Activated T-cell treated with anti-CD3 and anti-CD28 coated beads, Interleukin-2, amount 50 U/mL, for 48 hours (primary cell): Measurements from ENCODE around the gene CACNA1D.

Source experiments
- DNase-seq, 2 experiments: peaks; one replicate each; pipeline ENCODE4 v3.0.0-alpha.2; 2020

CACNA1D gene

DNA sequence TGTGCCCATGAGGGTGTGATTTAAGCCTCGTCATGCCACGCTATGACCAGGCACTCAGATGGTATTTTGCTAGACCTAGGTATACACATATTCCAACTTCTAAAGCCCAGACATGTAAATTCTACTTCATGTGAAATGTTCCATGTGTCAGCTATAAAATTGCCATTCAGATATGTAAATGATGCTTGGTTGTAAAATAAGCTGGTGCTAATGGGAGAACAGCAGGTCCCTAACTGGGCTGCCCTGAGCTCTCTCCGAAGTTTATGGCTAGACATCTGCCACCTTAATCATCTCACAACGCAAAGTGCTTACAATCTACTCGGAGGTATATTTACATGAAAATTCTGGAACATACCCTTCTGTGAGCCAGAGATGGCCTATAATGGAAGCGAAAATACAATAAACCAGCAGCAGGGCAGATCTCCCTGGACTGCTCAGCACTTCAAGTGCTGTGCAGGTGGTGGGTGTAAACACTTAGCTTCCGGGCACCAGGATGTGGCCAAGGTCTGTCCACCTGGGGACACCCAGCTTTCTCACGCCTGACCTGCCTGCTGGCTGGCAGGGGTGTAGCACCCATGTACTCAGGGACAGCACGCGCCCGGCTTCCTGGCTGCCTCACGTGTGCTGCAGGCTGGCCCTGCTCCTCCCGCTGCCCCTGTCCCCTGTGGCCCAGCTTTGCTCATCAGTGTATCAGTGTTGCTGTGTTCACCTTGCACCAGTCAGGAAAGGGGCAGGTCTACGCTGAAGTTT, 269.8 kb downstream of the CACNA1D start:
- DNase-seq: no peak

DNA sequence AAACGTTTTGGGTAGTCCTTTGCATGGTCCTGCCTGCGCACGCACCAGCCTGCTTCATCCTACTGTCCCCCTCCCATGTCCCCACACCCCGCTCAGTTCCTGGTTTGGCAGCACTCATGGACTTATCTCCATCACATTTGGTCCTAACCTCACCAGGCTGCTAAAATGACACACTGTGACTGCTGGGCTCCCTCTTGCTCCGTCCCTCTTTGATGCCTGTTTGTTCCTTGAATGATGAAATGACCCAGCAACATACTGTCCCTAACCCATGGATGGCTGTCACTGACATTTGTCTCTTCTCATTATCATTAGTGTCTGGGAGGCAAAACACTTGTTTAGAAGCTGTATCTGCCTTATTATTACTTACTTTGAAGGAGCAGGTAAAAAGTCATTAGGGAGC, 271.3 kb downstream of the CACNA1D start:
- no peak for DNase-seq

DNA sequence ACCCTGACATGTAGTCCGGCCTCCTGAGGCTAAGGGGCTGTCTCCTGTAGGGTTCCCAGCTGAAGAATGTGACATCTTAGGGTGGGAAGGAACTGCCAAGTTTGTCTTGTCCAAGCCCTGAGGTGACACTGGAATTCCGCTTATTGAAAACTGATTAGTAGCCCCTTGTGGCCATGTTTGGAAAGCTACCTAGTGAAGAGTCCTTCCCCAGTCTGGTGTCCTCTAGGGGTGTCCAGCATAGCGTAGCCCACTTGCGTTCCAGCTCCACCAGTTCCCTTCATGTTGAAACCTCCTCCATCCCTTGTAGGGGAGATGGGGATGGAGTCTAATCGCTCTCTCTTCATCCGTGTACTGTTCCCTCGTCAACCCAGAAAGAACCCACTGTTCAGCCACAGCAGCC, 272.3 kb downstream of the CACNA1D start:
- DNase-seq: no peak

DNA sequence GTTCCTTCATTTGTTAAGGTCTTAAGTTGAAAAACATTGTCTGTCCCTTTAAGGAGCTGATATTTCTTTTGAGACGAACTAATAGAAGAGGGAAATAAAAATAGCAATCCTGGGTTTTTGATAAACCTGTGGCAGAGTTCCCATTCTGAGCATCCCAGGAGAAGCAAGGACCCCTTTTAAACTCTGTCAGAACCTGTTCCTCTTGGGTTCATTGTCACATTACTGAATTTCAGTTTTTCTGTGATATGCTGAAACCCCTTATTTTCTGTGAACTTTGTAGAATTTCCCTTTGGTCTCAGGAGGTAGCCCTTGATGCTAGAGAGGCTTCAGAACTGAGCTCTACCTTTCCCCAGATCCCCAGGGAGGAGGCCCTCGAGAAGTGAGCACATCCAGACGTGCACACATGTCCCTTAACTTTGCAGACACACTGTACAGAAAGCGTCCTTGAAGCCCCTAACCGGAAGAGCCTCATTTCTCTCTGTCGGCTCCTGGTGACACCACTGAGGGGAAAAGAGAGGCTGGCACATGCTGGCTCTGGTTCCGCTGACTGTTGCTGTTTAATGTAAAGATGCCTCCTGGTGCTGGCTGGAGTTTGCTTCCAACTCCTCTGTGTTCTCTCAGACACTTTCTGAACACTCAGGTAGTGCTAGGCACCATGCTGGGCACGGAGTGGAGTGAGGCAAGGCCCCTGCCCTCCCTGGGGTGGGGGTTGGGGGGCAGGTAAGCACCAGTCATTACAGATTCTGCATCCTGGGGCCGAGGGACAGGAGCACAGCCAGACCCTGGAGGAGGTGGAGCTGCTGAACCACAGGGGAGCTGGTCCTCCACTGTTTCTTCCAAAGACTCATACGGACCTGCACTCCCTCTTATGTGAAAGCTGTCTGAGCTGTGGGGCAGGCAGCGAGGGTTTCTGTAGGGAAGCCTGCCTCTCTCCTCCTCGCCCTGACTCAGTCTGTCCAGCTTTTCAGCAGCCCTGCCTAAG, 274.4 kb downstream of the CACNA1D start:
- DNase-seq: no peak

DNA sequence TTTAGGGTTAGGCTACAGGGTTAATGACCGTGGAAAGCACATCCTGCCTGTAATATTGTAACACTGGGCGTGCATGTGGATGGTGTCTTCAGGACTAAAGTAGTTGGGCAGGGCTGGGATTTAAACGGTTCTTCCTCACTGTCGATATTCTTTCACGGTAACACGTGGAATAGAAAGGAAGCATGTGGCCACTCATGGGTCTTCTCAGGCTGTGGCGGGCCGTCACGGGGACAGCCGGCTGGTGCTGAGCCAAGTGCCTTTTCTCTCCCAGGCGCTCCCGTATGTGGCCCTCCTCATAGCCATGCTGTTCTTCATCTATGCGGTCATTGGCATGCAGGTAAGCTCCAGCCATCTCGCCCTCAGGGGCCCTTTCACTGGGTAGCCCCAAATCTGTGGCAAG, 278.2 kb downstream of the CACNA1D start:
- no peak for DNase-seq

DNA sequence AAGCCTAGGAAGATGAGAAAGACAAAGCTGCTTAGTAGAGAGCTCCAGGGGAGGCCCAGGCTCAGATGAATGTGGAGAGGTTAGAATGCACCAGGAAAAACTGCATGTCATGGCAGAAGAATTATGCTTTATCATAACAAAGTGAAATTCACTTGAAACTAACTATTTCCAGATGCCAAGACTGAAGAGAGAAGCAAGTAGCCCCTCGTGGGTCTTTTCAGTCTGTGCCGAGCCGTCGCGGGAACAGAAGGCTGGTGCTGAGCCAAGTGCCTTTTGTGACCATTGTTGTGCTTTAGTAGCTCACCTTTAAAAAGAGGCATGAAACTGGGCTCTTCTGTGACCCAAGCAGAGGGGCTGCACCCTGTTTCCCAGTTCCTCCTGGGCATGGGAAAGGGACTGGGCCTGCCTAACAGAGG, 278.6 kb downstream of the CACNA1D start:
- DNase-seq: no peak

DNA sequence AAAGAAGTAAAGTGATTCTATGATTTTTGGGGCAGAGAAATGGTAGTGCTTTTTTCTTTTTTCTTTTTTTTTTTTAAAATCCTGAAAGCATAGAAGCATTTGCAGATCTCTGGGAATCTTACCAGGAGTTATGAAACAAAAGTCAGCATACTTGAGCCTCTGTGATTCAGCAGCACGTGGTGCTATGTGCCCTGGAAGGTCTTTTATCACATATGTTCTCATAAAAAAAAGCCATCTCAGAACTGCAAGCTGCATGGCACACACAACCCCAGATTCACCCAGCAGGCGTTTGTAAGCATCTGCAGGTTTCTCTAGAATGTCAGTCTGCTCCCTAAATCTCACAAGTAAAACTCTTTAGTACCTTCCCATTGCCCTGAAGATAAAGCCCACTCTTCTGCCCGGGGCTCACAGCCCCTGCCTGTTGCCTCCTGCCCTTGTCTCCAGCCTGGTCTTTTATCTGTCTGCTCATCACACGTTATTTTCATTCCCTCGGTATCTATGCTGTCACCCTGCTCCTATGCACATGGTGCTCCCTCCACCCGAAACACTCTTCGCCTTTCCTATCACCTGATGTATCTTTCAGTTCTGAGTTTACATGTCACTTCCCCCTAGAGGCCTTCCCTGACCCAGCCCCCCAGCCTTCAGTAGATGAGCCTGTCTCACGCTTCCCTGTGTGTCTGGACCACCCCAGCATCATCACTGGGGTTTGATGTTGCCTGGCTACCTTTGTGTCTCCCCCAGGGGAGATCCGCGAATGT, 279.4 kb downstream of the CACNA1D start:
- no peak for DNase-seq

DNA sequence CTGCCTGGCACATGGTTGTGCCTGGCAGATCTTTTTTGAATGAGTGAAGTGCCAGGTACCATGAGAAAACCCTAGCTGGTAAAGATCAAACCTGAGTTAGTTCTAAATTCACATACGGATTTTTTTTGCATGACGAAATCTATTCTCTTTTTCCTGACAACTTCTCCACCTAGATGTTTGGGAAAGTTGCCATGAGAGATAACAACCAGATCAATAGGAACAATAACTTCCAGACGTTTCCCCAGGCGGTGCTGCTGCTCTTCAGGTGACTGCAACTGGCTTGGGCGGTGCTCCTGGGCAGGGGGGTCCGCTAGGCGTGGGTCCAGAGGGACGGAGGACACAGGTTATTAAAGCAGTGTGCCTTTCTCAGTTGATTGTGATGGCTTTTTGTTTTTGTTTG, 280.0 kb downstream of the CACNA1D start:
- DNase-seq: no peak

DNA sequence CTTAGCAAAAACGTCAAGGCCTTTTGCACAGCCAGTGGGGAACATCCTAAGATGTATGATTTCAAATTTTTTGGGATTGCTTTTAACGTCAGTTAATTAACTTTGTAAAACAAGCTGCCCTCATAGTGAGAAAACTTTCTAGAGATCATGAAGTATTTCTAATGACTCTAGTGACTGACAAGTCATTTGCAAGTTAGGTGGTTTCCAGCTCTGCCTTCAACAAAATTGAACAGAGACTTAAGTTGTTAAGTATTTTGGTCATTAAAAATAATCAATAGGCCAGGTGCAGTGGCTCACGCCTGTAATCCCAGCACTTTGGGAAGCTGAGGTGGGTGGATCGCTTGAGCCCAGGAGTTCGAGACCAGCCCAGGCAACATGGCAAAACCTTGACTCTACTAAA, 280.6 kb downstream of the CACNA1D start:
- DNase-seq: no peak

DNA sequence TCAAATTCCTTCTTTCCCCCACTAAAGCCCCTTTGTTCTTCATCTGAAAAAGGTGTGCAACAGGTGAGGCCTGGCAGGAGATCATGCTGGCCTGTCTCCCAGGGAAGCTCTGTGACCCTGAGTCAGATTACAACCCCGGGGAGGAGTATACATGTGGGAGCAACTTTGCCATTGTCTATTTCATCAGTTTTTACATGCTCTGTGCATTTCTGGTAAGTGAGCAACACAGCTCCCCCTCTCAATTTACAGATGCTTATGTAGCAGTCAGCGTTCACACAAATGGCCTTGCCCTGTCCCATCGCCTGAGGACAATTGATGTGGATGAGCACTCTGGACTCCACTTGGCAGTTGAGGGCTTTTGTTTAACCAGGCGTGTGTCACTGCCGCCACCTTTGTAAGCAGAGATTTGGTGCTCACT, 281.4 kb downstream of the CACNA1D start:
- no peak for DNase-seq

DNA sequence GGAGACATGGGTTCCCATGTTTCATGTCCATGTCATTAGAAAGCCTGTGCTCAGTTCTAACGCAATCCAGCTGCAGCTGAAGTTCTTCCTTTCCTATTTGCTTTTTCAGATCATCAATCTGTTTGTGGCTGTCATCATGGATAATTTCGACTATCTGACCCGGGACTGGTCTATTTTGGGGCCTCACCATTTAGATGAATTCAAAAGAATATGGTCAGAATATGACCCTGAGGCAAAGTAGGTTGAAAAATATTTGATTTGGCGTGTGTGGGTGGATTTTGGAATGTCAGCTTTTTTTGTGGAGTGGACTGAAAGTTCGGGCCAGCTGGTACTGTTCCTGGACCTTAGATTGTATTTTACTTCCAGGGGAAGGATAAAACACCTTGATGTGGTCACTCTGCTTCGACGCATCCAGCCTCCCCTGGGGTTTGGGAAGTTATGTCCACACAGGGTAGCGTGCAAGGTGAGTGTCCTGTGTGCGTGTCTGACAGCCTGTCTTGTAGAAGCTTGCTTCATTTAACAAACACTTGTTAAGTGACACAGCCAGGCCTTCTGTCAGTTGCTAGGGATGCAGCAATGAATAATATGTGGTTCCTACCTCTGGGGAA, 282.2 kb downstream of the CACNA1D start:
- DNase-seq: no peak

DNA sequence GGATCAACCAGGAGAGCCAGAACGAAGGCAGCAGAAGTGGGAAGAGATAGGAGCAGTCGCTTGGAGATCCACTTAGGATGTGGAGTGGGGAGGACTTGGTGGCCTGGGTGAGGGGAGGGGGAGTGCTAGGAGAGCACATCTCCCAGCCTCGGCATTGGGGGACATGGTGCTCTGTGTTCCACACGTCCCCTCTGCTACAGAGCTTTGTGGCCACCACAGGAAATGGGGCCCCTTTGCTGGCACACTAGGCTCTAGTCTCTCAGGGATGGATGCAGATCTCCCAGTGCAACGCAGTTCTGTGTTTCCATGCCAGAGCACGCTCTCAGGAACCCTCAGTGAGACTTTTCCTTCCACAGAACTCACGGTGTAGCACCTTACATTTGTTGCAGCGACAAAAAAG, 283.1 kb downstream of the CACNA1D start:
- DNase-seq: no peak

DNA sequence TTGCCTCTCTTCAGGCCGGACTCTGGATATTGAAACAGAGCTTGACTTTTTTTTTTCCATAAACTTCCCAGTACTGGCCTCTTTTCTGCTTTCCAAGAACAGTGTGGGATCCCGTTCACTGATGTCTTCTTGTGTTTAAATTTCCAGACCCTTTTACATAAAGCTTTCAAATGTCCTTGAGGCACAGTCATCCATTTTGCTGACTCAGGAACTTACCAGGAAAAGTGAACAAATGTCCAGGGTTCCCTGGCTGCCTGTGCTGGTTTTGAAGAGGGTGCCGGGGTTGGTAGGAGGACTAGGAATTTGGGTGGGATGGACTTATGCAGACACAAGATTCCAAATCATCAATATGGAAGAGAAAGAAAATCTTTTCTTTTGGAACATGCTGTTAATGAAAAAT, 283.7 kb downstream of the CACNA1D start:
- DNase-seq: no peak

DNA sequence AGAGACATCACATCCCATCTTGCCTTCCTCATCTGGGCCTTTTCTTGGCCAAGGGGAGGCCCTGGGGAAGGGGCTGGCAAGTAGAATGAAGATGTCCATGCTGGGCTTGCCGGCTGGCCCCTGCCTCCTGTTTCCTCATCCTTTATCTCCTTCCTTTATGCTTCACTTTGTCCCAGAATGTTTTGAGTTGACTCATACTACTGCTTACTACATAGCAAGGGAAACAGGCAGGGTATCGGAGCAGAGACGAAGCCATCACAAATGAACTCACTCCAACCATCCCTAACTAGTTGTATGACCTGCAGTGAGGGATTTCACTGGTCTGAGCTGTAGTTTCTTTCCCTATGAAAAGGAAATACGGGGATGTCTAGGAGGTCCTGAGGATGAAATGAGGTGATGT, 285.8 kb downstream of the CACNA1D start:
- no peak for DNase-seq

DNA sequence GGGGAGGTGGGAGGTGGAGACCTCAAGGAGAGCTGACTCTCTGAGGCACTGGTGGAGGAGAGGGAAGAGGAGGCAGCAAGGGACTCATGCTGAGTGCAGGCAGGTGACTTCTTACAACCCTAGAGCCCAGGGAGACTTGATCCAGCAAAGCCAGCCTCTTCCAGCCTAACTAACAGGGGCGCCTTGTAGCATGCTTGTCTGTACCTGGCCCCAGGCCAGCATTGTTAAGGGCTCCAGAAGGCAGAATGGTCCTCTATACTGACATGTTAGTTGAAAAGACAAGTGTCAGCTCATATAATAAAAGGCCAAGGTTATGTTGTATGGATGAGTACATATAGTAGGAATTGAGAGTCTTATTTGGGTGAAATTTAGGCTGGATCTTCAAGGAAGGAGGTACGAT, 286.4 kb downstream of the CACNA1D start:
- no peak for DNase-seq

DNA sequence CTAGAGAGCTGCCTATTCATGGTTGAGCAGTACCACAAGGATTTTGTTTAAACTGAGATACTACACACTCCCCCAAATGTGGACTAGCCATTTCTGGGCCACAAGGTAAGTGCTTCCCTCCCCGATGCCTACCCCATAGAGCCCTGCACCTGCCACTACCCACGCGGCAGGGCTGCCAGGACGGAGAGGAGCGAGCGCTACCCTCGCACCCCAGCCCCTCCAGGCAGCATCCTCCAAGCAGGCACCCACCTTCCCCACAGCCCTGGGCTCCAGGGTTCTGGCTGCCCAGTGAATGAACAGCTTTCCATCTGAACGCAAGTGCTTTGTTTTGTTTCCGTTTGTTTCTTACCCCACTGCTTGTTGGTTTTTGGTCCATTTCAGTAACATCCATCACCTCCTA, 292.6 kb downstream of the CACNA1D start:
- no peak for DNase-seq

DNA sequence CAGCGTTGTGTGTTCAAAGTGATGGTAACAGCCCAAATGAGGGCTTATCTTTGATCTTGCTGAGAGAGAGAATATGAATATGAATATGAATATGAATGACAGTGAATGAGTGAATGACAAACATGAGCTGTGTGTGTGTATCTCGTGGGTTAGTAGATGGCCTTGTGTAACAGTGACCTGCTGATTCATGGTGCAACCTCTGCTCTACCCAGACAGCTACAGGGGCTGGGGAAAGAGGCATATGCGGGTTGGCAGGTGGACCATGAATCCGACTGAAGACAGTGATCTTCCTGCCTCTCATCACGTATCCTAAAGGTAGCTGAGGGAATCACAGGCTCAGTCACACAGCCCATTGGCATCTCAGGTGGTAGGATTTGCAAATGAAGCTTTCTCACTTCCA, 293.6 kb downstream of the CACNA1D start:
- DNase-seq: no peak

DNA sequence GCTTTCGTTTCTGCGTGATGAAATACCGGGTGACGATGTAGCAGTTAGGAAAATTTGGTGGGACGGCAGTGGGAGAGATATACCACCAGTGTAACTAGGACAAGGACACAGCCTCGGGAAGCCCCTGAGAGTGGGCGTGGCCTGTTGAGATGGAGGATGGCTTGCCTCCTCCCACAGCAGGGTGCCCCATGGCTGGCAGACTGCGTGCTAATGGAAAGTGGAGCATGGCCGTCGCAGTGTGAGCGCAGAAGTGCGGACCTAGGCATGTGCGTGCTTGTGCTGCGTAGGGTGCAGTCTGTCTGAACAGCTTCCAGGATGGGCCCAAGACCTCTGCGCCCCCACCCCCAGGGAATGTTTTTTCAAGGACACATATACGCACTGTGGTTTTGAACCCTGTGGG, 295.0 kb downstream of the CACNA1D start:
- DNase-seq: no peak

DNA sequence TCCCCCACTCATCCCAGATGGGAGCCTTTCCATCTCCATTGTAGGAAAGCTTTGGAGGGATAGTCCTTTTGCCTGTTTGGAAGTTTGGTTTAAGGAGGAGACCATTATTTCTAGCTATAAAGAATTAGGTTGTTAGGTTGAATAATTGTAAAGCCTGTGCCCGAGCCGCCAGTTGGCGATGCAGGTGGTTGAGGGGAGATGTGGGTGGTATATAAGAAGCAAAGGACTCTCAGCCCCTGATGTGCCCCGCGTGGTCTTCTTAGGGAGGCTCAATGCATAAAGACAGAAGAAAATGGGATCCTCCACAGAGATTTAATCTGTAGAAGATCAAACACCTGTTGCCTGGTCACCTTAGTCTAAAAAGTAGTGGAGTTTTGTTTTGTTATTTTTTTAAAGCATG, 296.1 kb downstream of the CACNA1D start:
- no peak for DNase-seq

DNA sequence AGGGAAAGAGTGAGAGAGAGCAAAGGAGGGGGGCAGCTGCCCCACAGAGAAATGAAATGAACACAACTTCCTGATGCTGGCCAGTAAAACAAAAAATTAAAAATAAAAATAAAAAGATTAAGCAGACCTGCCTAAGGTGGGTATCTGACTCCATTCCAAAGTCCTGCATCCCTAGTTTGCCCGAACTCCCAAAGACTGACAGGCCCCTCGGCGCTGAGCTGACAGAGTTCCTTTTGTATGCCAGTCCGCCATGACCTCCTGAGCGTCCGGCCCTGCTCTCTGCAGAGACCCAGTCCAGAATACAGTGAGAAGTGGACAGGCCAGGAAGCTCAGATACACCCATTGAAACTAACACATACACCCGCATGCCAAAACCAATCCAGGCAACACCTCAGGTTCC, 296.9 kb downstream of the CACNA1D start:
- DNase-seq: no peak

DNA sequence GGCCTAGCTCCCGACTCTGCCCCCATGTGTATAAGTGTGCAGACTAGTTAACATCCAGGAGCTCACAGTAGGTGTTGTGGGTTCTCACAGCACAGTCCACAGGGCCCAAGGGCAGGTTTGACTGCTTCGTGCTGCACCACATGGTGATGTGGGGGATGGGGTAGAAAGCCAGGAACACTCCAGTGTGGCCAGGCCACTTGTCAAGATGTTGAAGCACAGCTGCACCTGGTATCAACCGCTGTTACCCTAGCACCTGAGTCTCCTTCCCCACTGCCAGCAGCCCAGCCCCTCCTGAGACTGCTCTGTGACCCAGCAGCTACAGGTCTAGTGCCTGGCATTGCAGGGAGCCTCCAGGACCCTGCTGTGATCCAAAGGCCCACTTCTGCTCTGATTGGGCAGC, 298.5 kb downstream of the CACNA1D start:
- no peak for DNase-seq

DNA sequence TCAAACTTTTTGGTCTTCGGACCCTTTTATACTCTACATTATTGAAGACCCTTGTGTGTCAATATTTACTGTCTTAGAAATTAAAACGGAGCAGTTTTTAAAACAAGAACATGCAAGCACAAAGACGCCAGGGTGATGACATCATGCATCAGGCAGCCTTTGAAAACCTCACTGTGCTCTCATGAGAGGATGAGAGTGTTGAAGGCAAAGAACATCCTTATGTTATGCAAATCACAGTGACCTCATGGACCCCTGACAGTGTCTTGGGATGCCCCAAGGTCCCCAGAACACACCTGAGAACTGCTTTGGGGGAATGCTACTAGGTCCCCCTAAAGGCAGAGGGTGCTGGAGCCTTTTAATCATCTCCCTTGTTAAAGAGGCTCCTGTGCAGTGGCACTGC, 300.2 kb downstream of the CACNA1D start:
- no peak for DNase-seq

DNA sequence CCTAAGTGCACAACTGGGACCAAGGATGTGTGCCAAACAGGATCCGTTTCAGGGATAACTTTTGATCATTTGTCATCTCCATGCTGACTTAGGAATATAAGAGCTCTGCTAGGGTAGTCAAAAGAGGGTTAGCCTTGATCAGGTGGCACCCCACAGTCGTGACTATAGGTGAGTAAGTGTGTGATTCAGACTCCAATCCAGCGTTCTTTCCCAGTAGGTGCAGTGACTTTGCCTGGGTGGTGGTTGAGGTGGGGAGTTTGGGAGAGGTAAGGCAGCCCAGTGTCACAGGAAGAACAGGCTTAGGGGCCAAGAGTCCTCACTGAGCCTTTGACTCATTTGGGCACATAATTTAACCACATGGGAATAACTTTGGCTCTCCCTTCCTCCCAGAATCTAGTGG, 300.8 kb downstream of the CACNA1D start:
- DNase-seq: no peak
